ENCODE measurements around the gene CYTH1. TPM values are rescaled to one million over a fixed set of nuclear protein-coding genes. Genes with fewer than 3 reads are reported as not detected.
A peak's percentile ranks its signal among the peaks of the same experiment; 100 is the strongest.

The CYTH1 gene
- total and polyA plus RNA-seq, 7 donors = 18.7 to 40.4 (median 29.8) TPM

DNA sequence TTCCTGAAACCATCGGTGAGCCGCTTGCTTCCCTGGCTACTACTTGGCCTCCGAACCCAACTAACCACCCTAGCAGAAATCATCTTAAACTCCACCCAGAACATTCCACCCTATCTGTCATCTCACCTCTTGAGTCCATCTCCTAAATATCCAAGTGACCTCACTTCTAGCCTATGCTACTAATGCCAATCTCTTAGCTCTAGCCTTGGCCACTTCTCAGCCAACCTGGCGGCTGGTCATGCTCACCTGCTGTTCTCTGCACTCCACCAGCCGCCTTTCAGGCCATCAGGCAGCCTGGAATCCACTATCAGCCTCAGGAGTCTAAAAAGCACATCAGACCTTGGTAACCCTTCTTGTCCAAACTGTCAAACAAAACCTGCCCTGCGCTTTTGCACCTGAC, 11.9 kb upstream of the CYTH1 start:
- Histone ChIP-seq H3K9me3 (no peaks in the 10 kb centered on the region), H3K27me3 (ENCODE audit: insufficient read depth in 3 of 3, low read length in 2 of 3) (no peaks in the 10 kb centered on the region), H3K4me3 (peak overlapping the region; percentile 18), H3K36me3 (ENCODE audit: insufficient read depth in 1 of 2, low read depth in 1 of 2) (peaks cover 0 to 40% of the 10 kb centered on the region in 2 donors), H3K4me1 (peaks cover 68% of the 10 kb centered on the region), H3K27ac (peak overlapping the region; percentile 78)
- intact Hi-C loops (cut with DNase I) = no loop called here
- ATAC-seq (peak; percentile 67 to 85 (median 72)), DNase-seq (peak in 1 of 2 donors; percentile 62)
- 52 to 63% (median 57%) methylated on average over 6 of the region's 6 CpGs for WGBS, 3 donors
- TF ChIP-seq, protein P1, sequence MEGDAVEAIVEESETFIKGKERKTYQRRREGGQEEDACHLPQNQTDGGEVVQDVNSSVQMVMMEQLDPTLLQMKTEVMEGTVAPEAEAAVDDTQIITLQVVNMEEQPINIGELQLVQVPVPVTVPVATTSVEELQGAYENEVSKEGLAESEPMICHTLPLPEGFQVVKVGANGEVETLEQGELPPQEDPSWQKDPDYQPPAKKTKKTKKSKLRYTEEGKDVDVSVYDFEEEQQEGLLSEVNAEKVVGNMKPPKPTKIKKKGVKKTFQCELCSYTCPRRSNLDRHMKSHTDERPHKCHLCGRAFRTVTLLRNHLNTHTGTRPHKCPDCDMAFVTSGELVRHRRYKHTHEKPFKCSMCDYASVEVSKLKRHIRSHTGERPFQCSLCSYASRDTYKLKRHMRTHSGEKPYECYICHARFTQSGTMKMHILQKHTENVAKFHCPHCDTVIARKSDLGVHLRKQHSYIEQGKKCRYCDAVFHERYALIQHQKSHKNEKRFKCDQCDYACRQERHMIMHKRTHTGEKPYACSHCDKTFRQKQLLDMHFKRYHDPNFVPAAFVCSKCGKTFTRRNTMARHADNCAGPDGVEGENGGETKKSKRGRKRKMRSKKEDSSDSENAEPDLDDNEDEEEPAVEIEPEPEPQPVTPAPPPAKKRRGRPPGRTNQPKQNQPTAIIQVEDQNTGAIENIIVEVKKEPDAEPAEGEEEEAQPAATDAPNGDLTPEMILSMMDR (IDR thresholded peaks at IDR 0.05) = no peak

DNA sequence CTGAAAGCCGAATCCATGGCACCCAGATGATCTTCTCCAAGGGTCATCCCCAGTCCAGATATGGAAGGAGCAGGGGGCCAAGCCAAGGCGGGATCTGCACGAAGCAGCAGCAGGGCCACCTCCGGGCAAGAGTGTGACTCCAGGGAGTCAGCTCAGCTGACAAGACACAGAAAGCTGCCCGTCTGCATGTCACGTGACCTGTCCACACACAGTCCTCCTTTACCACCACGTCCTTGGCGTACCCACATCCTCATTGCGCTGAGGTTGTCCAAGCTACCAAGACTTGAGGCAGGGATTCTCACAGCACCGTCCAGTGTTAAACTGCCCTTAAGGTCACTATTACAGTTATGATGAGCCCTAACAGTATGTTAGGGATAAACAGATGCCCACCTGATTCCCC, 11.3 kb upstream of the CYTH1 start:
- TF ChIP-seq, protein P1 (IDR thresholded peaks at IDR 0.05) = no peak
- DNase-seq (peak in 1 of 2 donors; percentile 69), ATAC-seq (peak; percentile 42 to 65 (median 48))
- H3K9me3 ChIP-seq = no peaks in the 10 kb centered on the region
- WGBS, 3 donors = 31 to 68% (median 44%) methylated on average over 10 of the region's 10 CpGs
- peak overlapping the region; percentile 78 for H3K27ac ChIP-seq
- H3K4me3 ChIP-seq = peak overlapping the region; percentile 18
- no peaks in the 10 kb centered on the region for H3K27me3 ChIP-seq (ENCODE audit: insufficient read depth in 3 of 3, low read length in 2 of 3)
- peaks cover 67% of the 10 kb centered on the region for H3K4me1 ChIP-seq
- intact Hi-C loops (cut with DNase I) = no loop called here
- H3K36me3 ChIP-seq (ENCODE audit: insufficient read depth in 1 of 2, low read depth in 1 of 2) = peaks cover 0 to 37% of the 10 kb centered on the region in 2 donors

DNA sequence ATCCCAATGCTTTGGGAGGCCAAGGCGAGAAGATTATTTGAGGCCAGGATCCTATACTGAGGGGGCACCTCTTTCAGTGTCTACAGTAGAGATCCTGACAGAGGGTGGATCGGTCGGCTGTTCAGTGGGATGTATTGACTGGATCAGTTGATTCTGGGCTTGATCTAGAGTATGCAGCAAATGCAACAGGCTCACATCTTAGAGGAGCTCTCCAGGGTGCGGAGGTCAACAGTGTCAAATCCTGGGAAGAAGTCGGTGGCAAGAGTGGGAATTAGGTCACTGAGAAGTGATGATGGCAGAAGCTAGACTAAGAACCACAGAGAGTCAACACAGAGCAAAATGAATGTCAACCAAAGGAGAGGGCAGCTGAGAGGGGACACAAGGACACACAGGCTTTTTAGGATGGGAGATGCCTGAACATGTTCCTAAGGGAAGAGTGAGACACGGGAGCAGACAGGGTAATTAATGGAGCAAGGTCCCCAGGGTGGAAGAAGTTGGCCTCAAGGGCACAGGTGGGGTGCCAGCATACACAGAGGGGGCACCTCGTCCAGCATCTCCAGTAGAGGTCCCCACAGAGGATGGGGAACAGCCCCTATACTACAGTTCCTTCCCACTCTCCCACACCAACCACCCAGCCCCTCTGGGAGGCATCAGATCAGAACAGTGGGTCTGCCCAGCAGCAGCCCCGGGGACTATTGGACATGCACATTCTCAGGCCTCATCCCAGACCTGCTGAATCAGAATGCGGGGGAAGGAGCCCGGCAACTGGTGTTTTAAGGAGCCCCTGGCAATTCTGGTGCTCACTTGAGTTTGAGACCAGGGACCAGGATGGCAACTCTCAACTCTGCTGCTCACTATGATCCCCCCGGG, 10.0 kb upstream of the CYTH1 start:
- peak in 1 of 2 donors; percentile 8 for DNase-seq
- H3K27me3 ChIP-seq (ENCODE audit: insufficient read depth in 3 of 3, low read length in 2 of 3) = no peaks in the 10 kb centered on the region
- H3K36me3 ChIP-seq (ENCODE audit: insufficient read depth in 1 of 2, low read depth in 1 of 2) = peaks cover 0 to 23% of the 10 kb centered on the region in 2 donors
- no peaks in the 10 kb centered on the region for H3K9me3 ChIP-seq
- TF ChIP-seq, protein P1 (IDR thresholded peaks at IDR 0.05) = no peak
- H3K4me1 ChIP-seq = peaks cover 59% of the 10 kb centered on the region
- ATAC-seq = no peak
- intact Hi-C loops (cut with DNase I) = no loop called here
- H3K4me3 ChIP-seq = no peak overlapping the region
- 72 to 80% (median 75%) methylated on average over 11 of the region's 11 CpGs for WGBS, 3 donors
- H3K27ac ChIP-seq = peak overlapping the region; percentile 41

DNA sequence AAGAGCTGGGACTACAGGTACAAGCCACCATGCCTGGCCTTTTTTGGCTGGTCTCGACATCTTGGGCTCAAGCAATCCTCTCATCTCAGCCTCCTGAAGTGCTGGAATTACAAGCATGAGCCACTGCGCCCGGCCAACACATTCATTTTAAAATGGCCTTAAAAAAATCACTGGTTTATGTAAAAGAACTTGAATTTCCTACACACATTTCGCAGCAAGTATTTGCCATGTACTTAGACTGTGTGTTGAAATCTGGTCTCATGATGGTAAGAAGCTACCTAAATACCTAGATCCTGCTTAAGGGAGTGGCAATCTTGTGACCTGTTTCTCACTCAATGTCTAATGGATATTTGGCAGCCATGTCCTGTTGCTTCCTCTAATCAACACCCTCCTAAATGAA, 8.5 kb upstream of the CYTH1 start:
- Histone ChIP-seq H3K36me3 (ENCODE audit: insufficient read depth in 1 of 2, low read depth in 1 of 2) (peaks cover 0 to 8% of the 10 kb centered on the region in 2 donors), H3K27me3 (ENCODE audit: insufficient read depth in 3 of 3, low read length in 2 of 3) (no peaks in the 10 kb centered on the region), H3K9me3 (no peaks in the 10 kb centered on the region), H3K4me1 (peaks cover 43% of the 10 kb centered on the region), H3K4me3 (no peak overlapping the region), H3K27ac (no peak overlapping the region)
- intact Hi-C loops (cut with DNase I) = no loop called here
- TF ChIP-seq, protein P1 (IDR thresholded peaks at IDR 0.05) = no peak
- DNase-seq (peak in 1 of 2 donors; percentile 11), ATAC-seq (no peak)
- WGBS, 3 donors = 88 to 96% (median 94%) methylated on average over 4 of the region's 4 CpGs
